ELF-1 (cell line): ENCODE results near the gene ADGRB2.
A peak's percentile ranks its signal among the peaks of the same experiment; 100 is the strongest.

Experiments
- DNase-seq: peaks from one replicate; pipeline ENCODE4 v3.0.0-alpha.2; 2016; ENCODE audit warnings: low read depth, low spot score

The ADGRB2 gene

GRCh38 chr1:31795096-31795675, 31.0 kb upstream of the ADGRB2 start:
- no peak for DNase-seq

GRCh38 chr1:31793586-31794285, 29.6 kb upstream of the ADGRB2 start:
- DNase-seq = no peak

- DNase-seq = no peak
Observed at GRCh38 chr1:31793086-31793485, 28.9 kb upstream of the ADGRB2 start.

- no peak for DNase-seq
Observed at GRCh38 chr1:31792541-31792940, 28.4 kb upstream of the ADGRB2 start.

- DNase-seq = no peak
Observed at GRCh38 chr1:31792116-31792515, 28.0 kb upstream of the ADGRB2 start.

- no peak for DNase-seq
Observed at GRCh38 chr1:31791131-31791858, 27.2 kb upstream of the ADGRB2 start.

GRCh38 chr1:31790641-31791091, 26.5 kb upstream of the ADGRB2 start:
- DNase-seq = no peak

- DNase-seq = no peak
Observed at GRCh38 chr1:31790140-31790539, 26.0 kb upstream of the ADGRB2 start.

- peak; percentile 94 for DNase-seq
Observed at GRCh38 chr1:31789259-31790065, 25.3 kb upstream of the ADGRB2 start.

GRCh38 chr1:31788825-31789256, 24.7 kb upstream of the ADGRB2 start:
- no peak for DNase-seq

- peak; percentile 97 for DNase-seq
Observed at GRCh38 chr1:31788138-31788824, 24.1 kb upstream of the ADGRB2 start.

GRCh38 chr1:31787786-31788137, 23.6 kb upstream of the ADGRB2 start:
- no peak for DNase-seq

- no peak for DNase-seq
Observed at GRCh38 chr1:31787261-31787660, 23.1 kb upstream of the ADGRB2 start.

GRCh38 chr1:31786366-31787060, 22.4 kb upstream of the ADGRB2 start:
- DNase-seq = no peak

- DNase-seq = no peak
Observed at GRCh38 chr1:31785947-31786290, 21.8 kb upstream of the ADGRB2 start.

GRCh38 chr1:31785020-31785946, 21.1 kb upstream of the ADGRB2 start:
- DNase-seq = no peak

- no peak for DNase-seq
Observed at GRCh38 chr1:31784356-31785019, 20.3 kb upstream of the ADGRB2 start.

- DNase-seq = no peak
Observed at GRCh38 chr1:31783846-31784245, 19.7 kb upstream of the ADGRB2 start.
